ENCODE measurements around the gene SAMD4B. TPM values are rescaled to one million over a fixed set of nuclear protein-coding genes. Genes with fewer than 3 reads are reported as not detected.
A peak's percentile ranks its signal among the peaks of the same experiment; 100 is the strongest.

The SAMD4B gene
- total and polyA plus RNA-seq, 9 of the 15 experiments (the other 6 are each of a cell fraction or from before 2014, with no cell fraction given) = 3.4 to 90.5 (median 38.0) TPM

- TF ChIP-seq MYNN (IDR thresholded peaks at IDR 0.05) (0 out of 2 replicates have a peak, but pooled peaks have one; percentile 49), MYNN (CRISPR knock-in tag; IDR thresholded peaks at IDR 0.05) (no peak), ETS1 (conservative IDR thresholded peaks at IDR 0.05; ENCODE audit: control insufficient read depth, low read depth, low read length) (0 out of 2 replicates have a peak, but pooled peaks have one; percentile 62), BCLAF1 (IDR thresholded peaks at IDR 0.05; ENCODE audit: borderline replicate concordance in 1 of 2, control insufficient read depth in 1 of 2, low read depth in 2 of 2, low read length in 1 of 2) (0 out of 4 replicates have a peak, but pooled peaks of 1 of the 2 experiments have one; percentile 45), SPI1 (IDR thresholded peaks at IDR 0.05; ENCODE audit: borderline replicate concordance, low read depth, low read length) (0 out of 2 replicates have a peak, but pooled peaks have one; percentile 2), ZNF197 (CRISPR knock-in tag; IDR thresholded peaks at IDR 0.05; ENCODE audit: low read depth) (no peak), MYBL2 (IDR thresholded peaks at IDR 0.05; ENCODE audit: low read depth) (no peak), MYBL2 (CRISPR knock-in tag; IDR thresholded peaks at IDR 0.05; ENCODE audit: borderline replicate concordance) (no peak), CTCF (IDR thresholded peaks at IDR 0.05 in 2 of 3, conservative IDR thresholded peaks at IDR 0.05 in 1 of 3; ENCODE audit: insufficient read depth in 2 of 3, low read depth in 1 of 3, low read length in 3 of 3) (peak; percentile 96), ZNF263 (CRISPR knock-in tag; IDR thresholded peaks at IDR 0.05; ENCODE audit: borderline replicate concordance) (peak; percentile 80), PCBP1 (IDR thresholded peaks at IDR 0.05; ENCODE audit: low read depth, low read length, poor library complexity, severe bottlenecking) (no peak), ILK (tag; IDR thresholded peaks at IDR 0.05; ENCODE audit: borderline replicate concordance, low read depth) (no peak), SRSF9 (IDR thresholded peaks at IDR 0.05; ENCODE audit: borderline replicate concordance, low read depth, low read length) (no peak), STAT5A (IDR thresholded peaks at IDR 0.05; ENCODE audit: borderline replicate concordance, low read length) (no peak), NELFE (IDR thresholded peaks at IDR 0.05; ENCODE audit: insufficient read depth, insufficient read length) (no peak), ZNF766 (CRISPR knock-in tag; conservative IDR thresholded peaks at IDR 0.05) (no peak), ZNF740 (CRISPR knock-in tag; IDR thresholded peaks at IDR 0.05) (peak; percentile 87), ZNF740 (tag; IDR thresholded peaks at IDR 0.05) (peak in 1 of 2 experiments; percentile 74; a peak in 1 of 4 replicates)
Observed at GRCh38 chr19:39397360-39398296, 55.4 kb downstream of the SAMD4B start (continued).

Data from K562 (cell line).